Fibroblast of lung (primary cell): Measurements from ENCODE around the gene WASHC2A.

Experiments used
- CTCF ChIP-seq, 2 donors: IDR thresholded peaks in 1 of 2; conservative IDR thresholded peaks in 1 of 2; 1 replicate in 1 of 2; 2 replicates in 1 of 2; pipeline ENCODE4 v1.5.1; 2011 to 2012; ENCODE audit warnings: low read length in 2 of 2, control low read depth in 1 of 2, inconsistent platforms in 1 of 2, low read depth in 1 of 2, mild to moderate bottlenecking in 1 of 2
- EZH2 ChIP-seq: IDR thresholded peaks from 2 replicates; pipeline ENCODE4 v1.5.1; 2012; ENCODE audit warnings: low read length, control low read depth, mild to moderate bottlenecking; ENCODE audit errors: missing control alignments

DNA sequence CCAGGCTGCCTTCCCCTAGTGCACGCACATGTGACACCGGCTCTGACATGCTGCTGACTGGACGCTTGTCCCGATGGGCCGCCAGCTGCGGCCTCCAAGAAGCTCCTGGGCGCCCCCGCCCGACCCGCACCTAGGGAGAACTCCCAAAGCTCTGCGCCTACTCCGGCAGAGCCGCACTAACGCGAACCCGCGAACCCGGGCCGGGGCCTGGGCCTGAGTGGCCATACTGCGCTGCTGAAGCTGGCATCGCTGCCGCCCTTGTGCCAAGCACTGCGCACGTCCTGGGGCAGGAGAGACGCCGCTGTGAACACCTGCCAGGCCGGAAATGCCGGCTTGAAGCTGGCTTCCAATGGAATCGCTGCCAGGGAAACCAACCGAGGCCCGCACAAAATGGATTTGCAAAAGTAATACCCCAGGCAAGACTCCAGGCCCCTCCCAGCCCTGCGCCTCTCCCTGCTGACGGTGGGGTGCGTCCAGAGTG is 85.1 kb downstream of the WASHC2A start:
- no peak for TF ChIP-seq CTCF (conservative IDR thresholded peaks at IDR 0.05 in 1 of 2, IDR thresholded peaks at IDR 0.05 in 1 of 2; ENCODE audit: low read depth in 1 of 2, low read length in 2 of 2)
- TF ChIP-seq EZH2: no peak
